Endothelial cell of umbilical vein (primary cell): Measurements from ENCODE around the gene AHNAK2. TPM values are rescaled to one million over a fixed set of nuclear protein-coding genes. Genes with fewer than 3 reads are reported as not detected.

Experiments
- BruUV-seq: library from RNA; stranded (reverse); fragments of 400-500 nt; replicated peaks from 2 replicates; lab custom pipeline; 2021; lab: Mats Ljungman, UMichigan
- CTCF ChIA-PET: fragments of 300-600, 350-600 bp; sonication (Branson Sonifier 250); formaldehyde crosslinking; loops from one replicate; lab custom pipeline; 2021; ENCODE audit warnings: antibody characterized with exemption, inconsistent platforms; lab: Charles Lee
- POLR2A ChIA-PET: fragments of 300-600, 350-600 bp; sonication (Branson Sonifier 250); formaldehyde crosslinking; loops from one replicate; lab custom pipeline; 2021; ENCODE audit warnings: antibody characterized with exemption, inconsistent platforms; lab: Charles Lee
- DNase-seq: peaks from one replicate; pipeline ENCODE4 v3.0.0-alpha.2; 2011; ENCODE audit warnings: low read depth, low spot score
- FAIRE-seq: peaks from 2 replicates; lab custom pipeline; 2011; peaks lifted over from hg19 to GRCh38; lab: Jason Lieb, UNC
- H2AFZ ChIP-seq: 2 replicates; pipeline ENCODE4 v1.6.0; 2012; ENCODE audit warnings: low read depth, low read length, control low read depth, inconsistent platforms
- H3K27ac ChIP-seq: 2 replicates; pipeline ENCODE4 v1.5.1; 2011; ENCODE audit warnings: low read depth, mild to moderate bottlenecking, control low read depth, low read length, moderate library complexity; ENCODE audit not compliant: insufficient read depth
- H3K27me3 ChIP-seq, 2 experiments: 2 replicates each; pipeline versions ENCODE4 v1.6.0 to v1.6.1; 2011; ENCODE audit warnings: low read length in 2 of 2, mixed read lengths in 1 of 2; ENCODE audit not compliant: control insufficient read depth in 2 of 2, insufficient read depth in 2 of 2
- H3K36me3 ChIP-seq, 2 experiments: 2 replicates in 1 of 2; 3 replicates in 1 of 2; pipeline ENCODE4 v1.5.1; 2011; ENCODE audit warnings: low read length in 2 of 2, mild to moderate bottlenecking in 1 of 2, moderate library complexity in 1 of 2; ENCODE audit not compliant: control insufficient read depth in 2 of 2, insufficient read depth in 2 of 2; ENCODE audit errors: extremely low read depth in 1 of 2
- H3K4me1 ChIP-seq: 3 replicates; pipeline ENCODE4 v1.5.1; 2011; ENCODE audit warnings: mild to moderate bottlenecking, low read length; ENCODE audit not compliant: control insufficient read depth, insufficient read depth; ENCODE audit errors: extremely low read depth
- H3K4me2 ChIP-seq: 2 replicates; pipeline ENCODE4 v1.6.1; 2011; ENCODE audit warnings: low read length, control low read depth, mixed read lengths; ENCODE audit not compliant: insufficient read depth
- H3K4me3 ChIP-seq, 3 experiments: fragments of 200-600 bp in 1 of 3; sonication (generic), shearing (Covaris generic) in 1 of 3; replicated peaks in 1 of 3; 2 replicates each; pipeline ENCODE4 v1.5.1; 2011 to 2016; ENCODE audit warnings: control low read depth in 3 of 3, low read length in 3 of 3, mild to moderate bottlenecking in 2 of 3, inconsistent platforms in 1 of 3, low read depth in 1 of 3, moderate library complexity in 1 of 3; ENCODE audit not compliant: insufficient read depth in 1 of 3
- H3K79me2 ChIP-seq: 2 replicates; pipeline ENCODE4 v1.6.0; 2012; ENCODE audit warnings: low read length, inconsistent platforms; ENCODE audit not compliant: control insufficient read depth, insufficient read depth
- H3K9ac ChIP-seq: replicated peaks from 2 replicates; pipeline ENCODE3; 2011; ENCODE audit warnings: low read length, control low read depth; ENCODE audit not compliant: insufficient read depth; ENCODE audit errors: extremely low read depth
- H3K9me1 ChIP-seq: replicated peaks from 3 replicates; pipeline ENCODE4 v1.6.0; 2011; ENCODE audit warnings: mild to moderate bottlenecking, low read length; ENCODE audit not compliant: control insufficient read depth, insufficient read depth; ENCODE audit errors: extremely low read depth
- H3K9me3 ChIP-seq: replicated peaks from 2 replicates; pipeline ENCODE4 v1.5.1; 2012; ENCODE audit warnings: low read length, inconsistent platforms; ENCODE audit not compliant: control insufficient read depth, insufficient read depth
- H4K20me1 ChIP-seq: replicated peaks from 2 replicates; pipeline ENCODE3; 2011; ENCODE audit warnings: mild to moderate bottlenecking, low read length; ENCODE audit not compliant: control insufficient read depth, insufficient read depth; ENCODE audit errors: extremely low read depth
- CTCF ChIP-seq, 2 donors: IDR thresholded peaks; 1 replicate in 1 of 2; 2 replicates in 1 of 2; pipeline ENCODE4 v1.5.1; 2011; ENCODE audit warnings: low read length in 2 of 2, mild to moderate bottlenecking in 2 of 2, moderate library complexity in 2 of 2, control low read depth in 1 of 2, inconsistent platforms in 1 of 2, low read depth in 1 of 2; ENCODE audit not compliant: insufficient read depth in 1 of 2; ENCODE audit errors: extremely low read depth in 1 of 2
- EZH2 ChIP-seq: IDR thresholded peaks from 2 replicates; pipeline ENCODE4 v1.6.1; 2012; ENCODE audit warnings: borderline replicate concordance, low read depth, mild to moderate bottlenecking, moderate library complexity, low read length, inconsistent platforms; ENCODE audit not compliant: severe bottlenecking
- FOS ChIP-seq: IDR thresholded peaks from 2 replicates; pipeline ENCODE4 v1.6.1; 2011; ENCODE audit warnings: mild to moderate bottlenecking, low read length, moderate library complexity, borderline replicate concordance; ENCODE audit not compliant: insufficient read depth
- GATA2 ChIP-seq: IDR thresholded peaks from 2 replicates; pipeline ENCODE4 v1.7.0; 2011; ENCODE audit warnings: low read depth, mild to moderate bottlenecking, moderate library complexity, mixed read lengths, low read length; ENCODE audit not compliant: insufficient read length, insufficient read depth
- JUN ChIP-seq: IDR thresholded peaks from 2 replicates; pipeline ENCODE4 v1.6.1; 2011; ENCODE audit warnings: borderline replicate concordance, low read depth; ENCODE audit not compliant: insufficient read length, insufficient read depth
- MAX ChIP-seq: IDR thresholded peaks from 2 replicates; pipeline ENCODE4 v1.6.1; 2011; ENCODE audit not compliant: insufficient read depth, insufficient read length
- MYC ChIP-seq: IDR thresholded peaks from one replicate; pipeline ENCODE4 v1.6.1; 2011; ENCODE audit warnings: mild to moderate bottlenecking, low read depth, low read length
- POLR2A ChIP-seq: IDR thresholded peaks from 2 replicates; pipeline ENCODE4 v1.6.1; 2012; ENCODE audit warnings: low read depth, mild to moderate bottlenecking, control low read depth, low read length
- POLR2AphosphoS5 ChIP-seq: IDR thresholded peaks from 2 replicates; pipeline ENCODE4 v1.6.1; 2012; ENCODE audit warnings: low read depth, mild to moderate bottlenecking, control low read depth, low read length, moderate library complexity; ENCODE audit not compliant: insufficient read depth
- dilution Hi-C: fragments of 300-500 bp; cut with MboI; formaldehyde crosslinking; loops from one replicate; pipeline ENCODE4 v1.15.0; 2019; ENCODE audit warnings: low sequenced_read_pairs; ENCODE audit not compliant: extremely low pct_ligation_motif_present
- intact Hi-C: fragments of 100-400 bp; cut with micrococcal nuclease; formaldehyde crosslinking; loops from one replicate; pipeline ENCODE4 v1.10.0; 2022
- polyA plus RNA-seq, 4 experiments: library from polyadenylated mRNA; depleted of rRNA in 3 of 4; stranded (reverse) in 3 of 4; unstranded in 1 of 4; fragments of >200 nt; gene quantifications; 2 replicates each; pipeline versions ENCODE4 v1.2.1 to v1.2.3, GENCODE V29; 2011 to 2012; ENCODE audit warnings: missing spikeins in 1 of 4
- total RNA-seq: library from RNA; stranded (reverse); gene quantifications from 2 replicates; pipeline ENCODE4 v1.2.3, GENCODE V29; 2021

Gene AHNAK2
- total and polyA plus RNA-seq, 2 donors (not counting 3 experiments of a cell fraction or from before 2014, with no cell fraction given) = 17.7 to 68.7 TPM

GRCh38 chr14:104935026-104935650, 43.0 kb downstream of the AHNAK2 start:
- H3K4me3 ChIP-seq = no peak overlapping the region
- peaks cover 3 to 11% of the 10 kb centered on the region in 2 experiments for H3K27me3 ChIP-seq
- TF ChIP-seq FOS (no peak), JUN (no peak), POLR2AphosphoS5 (no peak), GATA2 (no peak), CTCF (IDR thresholded peaks at IDR 0.05; ENCODE audit: extremely low read depth in 1 of 2, insufficient read depth in 1 of 2, low read depth in 1 of 2, low read length in 2 of 2) (no peak), EZH2 (no peak), MAX (no peak), POLR2A (no peak), MYC (no peak)
- dilution Hi-C loops = loop anchor here (10.0 kb wide), 1 partner anchor 140 kb away; no protein-coding TSS in a partner anchor
- no peak overlapping the region for H3K27ac ChIP-seq
- FAIRE-seq (no peak), DNase-seq (no peak)
- no peak overlapping the region for H2AFZ ChIP-seq
- no peaks in the 10 kb centered on the region for H3K9me1 ChIP-seq
- no peaks in the 10 kb centered on the region for H3K36me3 ChIP-seq
- H3K79me2 ChIP-seq = no peaks in the 10 kb centered on the region
- no peaks in the 10 kb centered on the region for H3K9me3 ChIP-seq
- no peaks in the 10 kb centered on the region for H4K20me1 ChIP-seq
- intact Hi-C loops = no loop called here
- POLR2A ChIA-PET = no interaction called here
- no peak overlapping the region for H3K9ac ChIP-seq
- H3K4me1 ChIP-seq = peaks cover 6% of the 10 kb centered on the region
- CTCF ChIA-PET = interaction anchor here (1.1 to 4.4 kb wide), 5 partner anchors 32 to 166 kb away, joined by 3 to 37 read pairs (median 10); no protein-coding TSS in a partner anchor
- no TSS peak for BruUV-seq
- no peak overlapping the region for H3K4me2 ChIP-seq
